ENCODE data around the gene PSMD2.
"Not testable (repeated sequence)": the region's sequence is repeated elsewhere in the genome, so short reads cannot be mapped to it uniquely, and the experiment has no call there.

The PSMD2 gene

DNA sequence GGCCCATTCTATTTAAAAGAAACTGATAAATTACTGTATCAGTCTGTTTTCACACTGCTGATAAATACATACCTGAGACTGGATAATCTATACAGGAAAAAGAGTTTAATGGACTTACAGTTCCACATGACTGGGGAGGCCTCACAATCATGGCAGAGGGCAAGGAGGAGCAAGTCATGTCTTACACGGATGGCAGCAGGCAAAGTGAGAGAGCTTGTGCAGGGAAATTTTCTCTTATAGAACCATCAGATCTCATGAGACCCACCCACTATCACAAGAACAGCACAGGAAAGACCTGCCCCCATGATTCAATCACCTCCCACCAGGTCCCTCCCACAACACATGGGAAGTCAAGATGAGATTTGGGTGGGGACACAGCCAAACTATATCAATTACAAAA, 31.8 kb upstream of the PSMD2 start:
- not testable (repeated sequence) for H3K36me3 Mint-ChIP-seq, ATAC-seq, H3K4me1 Mint-ChIP-seq, H3K27ac Mint-ChIP-seq, H3K4me3 Mint-ChIP-seq
- Mint-ChIP-seq H3K9me3 (peaks cover 10% of the 10 kb centered on the region), H3K27me3 (peaks cover 64% of the 10 kb centered on the region)

- ATAC-seq: no peak
- no peak overlapping the region for H3K4me3 Mint-ChIP-seq
- H3K27me3 Mint-ChIP-seq: peaks cover 70% of the 10 kb centered on the region
Measured at GRCh38 chr3:184272269-184272668, 26.8 kb upstream of the PSMD2 start.

DNA sequence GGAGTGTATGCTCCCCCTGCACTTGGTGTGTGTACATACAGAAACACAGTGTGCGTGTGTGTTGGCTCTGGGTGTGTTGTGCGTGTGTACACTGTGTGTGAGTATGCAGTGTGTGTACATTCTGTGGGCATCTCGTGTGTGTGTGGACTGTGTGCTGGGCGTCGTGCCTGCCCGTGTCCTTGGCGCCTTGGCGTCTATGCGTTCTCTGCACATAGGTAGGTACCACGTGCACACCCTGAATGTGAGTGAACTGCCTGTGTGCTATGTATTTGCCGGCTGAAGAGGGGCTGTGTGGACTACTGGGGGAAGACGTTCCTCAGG, 23.7 kb upstream of the PSMD2 start:
- Mint-ChIP-seq H3K27me3 (peaks cover 62% of the 10 kb centered on the region), H3K4me3 (peak overlapping the region; percentile 10), H3K4me1 (peaks cover 7% of the 10 kb centered on the region), H3K36me3 (no peaks in the 10 kb centered on the region), H3K27ac (no peak overlapping the region), H3K9me3 (peaks cover 5% of the 10 kb centered on the region)
- no peak for ATAC-seq

More at GRCh38 chr3:184272269-184272668, 26.8 kb upstream of the PSMD2 start:
- Mint-ChIP-seq H3K36me3 (peaks cover 2% of the 10 kb centered on the region), H3K9me3 (peaks cover 8% of the 10 kb centered on the region), H3K27ac (no peak overlapping the region), H3K4me1 (peaks cover 7% of the 10 kb centered on the region)

DNA sequence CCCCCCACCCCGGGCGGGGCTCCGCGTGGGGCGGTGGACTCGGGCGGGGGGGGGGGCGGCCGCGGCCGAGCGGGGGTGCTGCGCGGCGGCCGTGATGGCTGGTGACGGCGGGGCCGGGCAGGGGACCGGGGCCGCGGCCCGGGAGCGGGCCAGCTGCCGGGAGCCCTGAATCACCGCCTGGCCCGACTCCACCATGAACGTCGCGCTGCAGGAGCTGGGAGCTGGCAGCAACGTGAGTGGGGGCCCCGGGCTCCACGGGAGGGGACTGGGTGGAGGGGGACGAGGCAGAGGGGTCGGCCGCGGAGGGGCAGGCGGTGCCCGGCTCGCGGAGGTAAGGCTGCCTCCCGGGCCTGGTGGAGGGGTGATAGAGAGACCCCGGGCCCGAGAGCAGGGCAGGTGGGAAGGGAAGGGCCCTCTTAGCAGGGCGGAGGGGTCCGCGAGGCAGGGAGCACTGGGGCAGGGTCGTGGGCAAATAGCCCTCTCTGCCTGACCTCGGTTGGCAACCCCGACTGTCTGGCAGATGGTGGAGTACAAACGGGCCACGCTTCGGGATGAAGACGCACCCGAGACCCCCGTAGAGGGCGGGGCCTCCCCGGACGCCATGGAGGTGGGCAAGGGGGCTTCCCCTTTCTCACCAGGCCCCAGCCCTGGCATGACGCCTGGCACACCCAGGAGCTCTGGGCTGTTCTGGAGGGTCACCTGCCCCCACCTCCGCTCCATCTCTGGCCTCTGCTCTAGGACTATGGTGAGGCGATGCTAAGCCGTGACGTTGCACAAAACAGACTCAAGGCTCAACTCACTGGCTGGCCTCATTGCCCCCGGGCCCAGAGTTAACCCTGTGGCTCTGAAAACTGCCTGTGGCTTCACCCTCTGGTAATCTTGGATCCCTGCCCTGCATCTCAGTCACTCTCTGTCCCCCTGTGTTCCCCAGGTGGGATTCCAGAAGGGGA, 22.8 kb upstream of the PSMD2 start, which contains the start of gene ECE2:
Gene ECE2, plus strand, starts transcription at position 62 of the 950 bp plus-strand sequence. Its CDS starts 132 bp downstream, at position 194.
- peaks cover 7% of the 10 kb centered on the region for H3K4me1 Mint-ChIP-seq
- H3K36me3 Mint-ChIP-seq: no peaks in the 10 kb centered on the region
- peaks cover 5% of the 10 kb centered on the region for H3K9me3 Mint-ChIP-seq
- peak; percentile 24 for ATAC-seq
- H3K27ac Mint-ChIP-seq: no peak within 1 kb of the TSS
- peaks cover 53% of the 10 kb centered on the region for H3K27me3 Mint-ChIP-seq
- H3K4me3 Mint-ChIP-seq: peak within 1 kb of the TSS; percentile 10

DNA sequence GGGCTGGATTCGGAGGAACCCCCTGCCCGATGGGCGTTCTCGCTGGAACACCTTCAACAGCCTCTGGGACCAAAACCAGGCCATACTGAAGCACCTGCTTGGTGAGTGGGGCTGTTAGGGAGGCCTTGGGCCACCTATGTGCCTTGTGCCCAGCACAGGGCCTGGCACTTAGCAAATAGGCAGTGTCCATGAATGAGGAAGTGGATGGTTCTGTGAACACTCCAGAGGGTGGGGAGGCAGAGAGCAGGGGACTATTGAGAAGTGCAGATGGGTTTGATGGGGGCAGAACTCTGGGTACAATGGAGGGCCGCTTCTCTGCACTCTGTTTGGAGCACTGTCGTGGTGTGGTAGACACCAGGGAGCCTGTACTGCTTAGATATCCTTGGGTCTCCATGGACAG, 21.7 kb upstream of the PSMD2 start:
- peaks cover 7% of the 10 kb centered on the region for H3K4me1 Mint-ChIP-seq
- no peak for ATAC-seq
- peaks cover 54% of the 10 kb centered on the region for H3K27me3 Mint-ChIP-seq
- H3K36me3 Mint-ChIP-seq: no peaks in the 10 kb centered on the region
- H3K27ac Mint-ChIP-seq: no peak overlapping the region
- H3K4me3 Mint-ChIP-seq: no peak overlapping the region
- H3K9me3 Mint-ChIP-seq: no peaks in the 10 kb centered on the region

DNA sequence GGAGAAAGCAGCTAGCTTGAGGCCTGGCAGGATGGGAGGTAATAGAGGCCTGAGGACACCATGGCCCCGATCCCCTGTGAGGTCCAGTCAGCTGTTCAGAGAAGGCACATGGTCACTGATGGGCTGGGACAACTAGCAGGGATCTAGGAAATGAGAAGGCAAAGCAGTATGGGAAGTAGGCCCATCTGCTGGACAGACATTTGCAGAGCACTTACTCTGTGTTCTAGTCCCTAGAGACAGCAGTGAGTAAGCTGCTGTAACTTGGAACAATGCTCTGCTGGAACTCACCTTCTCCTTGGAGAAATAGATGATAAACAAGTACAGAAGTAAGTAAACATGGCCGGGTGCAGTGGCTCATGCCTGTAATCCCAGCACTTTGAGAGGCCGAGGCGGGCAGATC, 16.1 kb upstream of the PSMD2 start:
- no peaks in the 10 kb centered on the region for H3K9me3 Mint-ChIP-seq
- H3K4me3 Mint-ChIP-seq: no peak overlapping the region
- no peaks in the 10 kb centered on the region for H3K4me1 Mint-ChIP-seq
- no peaks in the 10 kb centered on the region for H3K36me3 Mint-ChIP-seq
- no peak overlapping the region for H3K27ac Mint-ChIP-seq
- peaks cover 48% of the 10 kb centered on the region for H3K27me3 Mint-ChIP-seq
- ATAC-seq: no peak

GRCh38 chr3:184283681-184284080, 15.4 kb upstream of the PSMD2 start:
- Mint-ChIP-seq H3K4me3 (no peak overlapping the region), H3K27ac (no peak overlapping the region), H3K27me3 (peaks cover 46% of the 10 kb centered on the region), H3K36me3 (no peaks in the 10 kb centered on the region), H3K9me3 (no peaks in the 10 kb centered on the region), H3K4me1 (no peaks in the 10 kb centered on the region)
- no peak for ATAC-seq

DNA sequence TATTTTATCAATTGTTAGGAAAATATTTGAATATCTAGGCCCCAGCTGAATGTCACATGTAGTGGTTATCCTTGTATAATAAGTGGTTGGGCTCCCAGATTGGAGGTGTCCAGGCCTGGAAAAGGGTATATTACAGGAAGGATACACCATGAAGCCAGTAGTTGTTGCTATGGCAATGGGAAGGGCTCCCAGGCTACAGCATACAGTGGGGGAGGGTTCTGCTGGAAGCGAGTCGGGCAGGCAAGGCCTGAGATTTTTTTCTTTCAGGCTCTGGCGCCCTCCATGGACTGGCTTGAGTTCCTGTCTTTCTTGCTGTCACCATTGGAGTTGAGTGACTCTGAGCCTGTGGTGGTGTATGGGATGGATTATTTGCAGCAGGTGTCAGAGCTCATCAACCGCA, 14.3 kb upstream of the PSMD2 start:
- ATAC-seq: peak; percentile 25
- H3K4me3 Mint-ChIP-seq: no peak overlapping the region
- H3K27ac Mint-ChIP-seq: no peak overlapping the region
- peaks cover 46% of the 10 kb centered on the region for H3K27me3 Mint-ChIP-seq
- H3K4me1 Mint-ChIP-seq: no peaks in the 10 kb centered on the region
- H3K9me3 Mint-ChIP-seq: no peaks in the 10 kb centered on the region
- H3K36me3 Mint-ChIP-seq: no peaks in the 10 kb centered on the region

- peak; percentile 48 for ATAC-seq
- Mint-ChIP-seq H3K9me3 (no peaks in the 10 kb centered on the region), H3K27me3 (peaks cover 48% of the 10 kb centered on the region), H3K4me1 (no peaks in the 10 kb centered on the region), H3K4me3 (no peak overlapping the region), H3K36me3 (no peaks in the 10 kb centered on the region), H3K27ac (no peak overlapping the region)
Measured at GRCh38 chr3:184289426-184289938, 9.6 kb upstream of the PSMD2 start.

DNA sequence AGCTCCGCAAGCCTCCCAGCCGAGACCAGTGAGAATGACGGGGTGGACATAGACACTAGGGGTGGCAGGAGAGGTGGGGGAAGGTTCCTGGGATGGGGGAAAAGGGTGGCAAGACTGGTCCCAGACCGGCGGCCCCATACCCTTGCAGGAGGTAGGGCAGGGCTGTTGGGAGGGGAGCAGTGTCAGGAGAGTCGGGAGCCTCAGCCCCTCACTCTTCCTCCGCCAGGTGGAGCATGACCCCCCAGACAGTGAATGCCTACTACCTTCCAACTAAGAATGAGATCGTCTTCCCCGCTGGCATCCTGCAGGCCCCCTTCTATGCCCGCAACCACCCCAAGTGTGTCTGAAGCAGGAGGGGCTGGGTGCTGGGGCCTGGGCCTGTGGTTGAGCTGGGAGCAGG, 8.7 kb upstream of the PSMD2 start:
- Mint-ChIP-seq H3K4me3 (no peak overlapping the region), H3K4me1 (no peaks in the 10 kb centered on the region), H3K36me3 (no peaks in the 10 kb centered on the region), H3K27me3 (peaks cover 41% of the 10 kb centered on the region), H3K27ac (no peak overlapping the region), H3K9me3 (no peaks in the 10 kb centered on the region)
- ATAC-seq: no peak

DNA sequence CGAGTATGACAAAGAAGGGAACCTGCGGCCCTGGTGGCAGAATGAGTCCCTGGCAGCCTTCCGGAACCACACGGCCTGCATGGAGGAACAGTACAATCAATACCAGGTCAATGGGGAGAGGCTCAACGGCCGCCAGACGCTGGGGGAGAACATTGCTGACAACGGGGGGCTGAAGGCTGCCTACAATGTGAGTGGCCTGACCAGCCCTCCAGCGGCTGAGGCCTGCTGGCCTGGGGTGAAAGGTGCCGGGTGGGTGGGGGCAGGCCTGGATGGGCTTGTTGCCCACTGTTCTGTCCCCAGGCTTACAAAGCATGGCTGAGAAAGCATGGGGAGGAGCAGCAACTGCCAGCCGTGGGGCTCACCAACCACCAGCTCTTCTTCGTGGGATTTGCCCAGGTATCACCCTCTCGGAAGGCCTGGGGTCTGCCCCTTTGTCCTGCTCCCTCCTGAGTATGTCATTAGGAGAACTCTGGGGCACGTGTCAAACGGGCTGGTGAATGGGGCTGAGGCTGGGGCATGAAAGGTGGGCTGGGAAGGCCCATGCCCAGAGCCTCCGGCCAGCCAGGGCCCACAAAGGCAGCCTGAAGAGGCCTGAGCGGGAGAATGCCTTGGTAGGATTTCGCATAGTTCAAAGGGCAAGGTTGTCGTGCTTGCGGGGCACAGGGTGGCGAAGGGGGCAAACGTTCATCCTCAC, 7.8 kb upstream of the PSMD2 start:
- Mint-ChIP-seq H3K9me3 (no peaks in the 10 kb centered on the region), H3K4me1 (no peaks in the 10 kb centered on the region), H3K4me3 (no peak overlapping the region), H3K27ac (no peak overlapping the region), H3K27me3 (peaks cover 34% of the 10 kb centered on the region), H3K36me3 (no peaks in the 10 kb centered on the region)
- no peak for ATAC-seq

- no peak overlapping the region for H3K4me3 Mint-ChIP-seq
- no peaks in the 10 kb centered on the region for H3K36me3 Mint-ChIP-seq
- ATAC-seq: no peak
- H3K27ac Mint-ChIP-seq: no peak overlapping the region
- H3K27me3 Mint-ChIP-seq: peaks cover 27% of the 10 kb centered on the region
- H3K9me3 Mint-ChIP-seq: no peaks in the 10 kb centered on the region
- H3K4me1 Mint-ChIP-seq: no peaks in the 10 kb centered on the region
Measured at GRCh38 chr3:184291738-184292445, 7.1 kb upstream of the PSMD2 start.

DNA sequence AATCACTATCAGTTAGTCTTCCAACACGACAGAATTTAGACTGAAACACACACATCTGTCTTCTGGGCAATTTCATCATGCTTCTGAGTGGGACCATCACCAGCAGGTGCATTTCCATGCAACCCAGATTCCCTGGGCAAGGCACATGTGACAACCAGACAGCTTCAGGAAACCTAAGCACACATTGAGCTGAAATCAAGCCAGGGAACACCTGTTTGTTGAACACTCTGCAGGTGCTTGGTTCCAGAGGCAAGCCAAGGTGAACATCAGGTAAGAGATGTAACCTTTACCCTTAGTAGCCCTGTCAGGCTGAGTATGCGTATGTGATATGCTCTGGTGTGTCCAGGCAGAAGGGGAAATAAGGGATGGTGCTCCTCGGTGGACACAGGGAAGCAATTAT, 3.3 kb upstream of the PSMD2 start:
- H3K9me3 Mint-ChIP-seq: no peaks in the 10 kb centered on the region
- no peak overlapping the region for H3K4me3 Mint-ChIP-seq
- H3K27ac Mint-ChIP-seq: no peak overlapping the region
- no peak for ATAC-seq
- H3K4me1 Mint-ChIP-seq: peaks cover 12% of the 10 kb centered on the region
- peaks cover 17% of the 10 kb centered on the region for H3K27me3 Mint-ChIP-seq
- no peaks in the 10 kb centered on the region for H3K36me3 Mint-ChIP-seq

GRCh38 chr3:184296616-184297015, 2.4 kb upstream of the PSMD2 start:
- peak overlapping the region; percentile 36 for H3K4me3 Mint-ChIP-seq
- H3K9me3 Mint-ChIP-seq: no peaks in the 10 kb centered on the region
- peaks cover 3% of the 10 kb centered on the region for H3K36me3 Mint-ChIP-seq
- H3K4me1 Mint-ChIP-seq: peaks cover 16% of the 10 kb centered on the region
- no peak for ATAC-seq
- H3K27ac Mint-ChIP-seq: no peak overlapping the region
- H3K27me3 Mint-ChIP-seq: peaks cover 8% of the 10 kb centered on the region
